NCI-H1092 (cell line): ENCODE measurements around the gene COL4A2.

Experiments
- DNase-seq: peaks from one replicate; lab custom pipeline; 2025; lab: John Stamatoyannopoulos, UW

Gene COL4A2

DNA sequence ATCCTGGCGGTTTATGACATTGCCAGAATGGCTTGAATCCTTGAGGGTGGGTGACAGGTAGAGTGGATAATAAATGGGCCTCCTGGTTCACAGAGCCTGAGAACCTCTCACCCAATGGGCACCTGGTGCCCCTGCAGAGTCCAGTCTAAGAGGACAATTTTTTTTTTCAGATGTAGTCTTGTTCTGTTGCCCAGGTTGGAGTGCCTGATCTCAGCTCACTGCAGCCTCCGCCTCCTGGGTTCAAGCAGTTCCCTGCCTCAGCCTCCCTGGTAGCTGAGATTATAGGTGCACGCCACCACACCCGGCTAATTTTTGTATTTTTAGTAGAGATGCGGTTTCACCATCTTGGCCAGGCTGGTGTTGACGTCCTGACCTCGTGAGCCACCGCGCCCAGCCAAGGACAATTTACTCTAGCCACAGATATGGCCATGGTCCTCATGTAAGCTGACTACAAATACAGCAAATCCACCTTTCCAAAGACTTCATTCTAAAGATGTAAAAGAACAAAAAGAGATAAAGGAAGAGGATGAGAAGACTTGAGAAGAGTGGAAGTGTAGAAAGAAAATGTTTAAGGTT lies 33.0 kb downstream of the COL4A2 start:
- DNase-seq, result no peak

DNA sequence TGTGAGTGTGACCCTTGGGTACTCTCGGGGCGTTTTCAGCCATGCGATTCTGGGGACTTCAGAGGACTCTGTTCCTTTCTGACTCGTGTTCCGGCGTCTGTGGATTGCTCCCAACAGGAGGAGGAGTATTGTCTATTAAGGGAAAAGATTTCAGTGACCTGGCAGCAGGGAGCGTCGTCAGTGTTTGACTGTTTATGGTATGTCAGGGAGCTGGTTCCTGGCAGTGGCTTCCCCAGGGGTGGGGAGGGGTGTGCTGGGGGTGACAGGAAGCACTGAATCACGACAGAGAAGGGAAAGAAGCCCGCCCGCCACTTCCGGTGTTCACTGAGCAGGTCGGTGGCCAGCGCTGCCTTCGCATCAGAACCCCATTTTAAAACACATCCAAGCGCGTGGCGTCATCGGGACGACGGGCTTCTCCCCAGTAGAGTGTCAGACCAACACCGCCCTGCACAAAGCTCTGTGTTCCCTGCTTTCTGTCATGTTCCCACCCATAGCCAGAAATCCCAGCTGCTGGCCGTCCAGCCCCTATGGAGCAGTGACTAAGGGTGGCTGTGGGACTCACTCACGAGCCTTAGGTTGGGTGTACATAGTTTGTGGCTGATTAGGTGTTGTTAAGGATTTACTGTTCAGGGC lies 33.8 kb downstream of the COL4A2 start:
- DNase-seq, result no peak

DNA sequence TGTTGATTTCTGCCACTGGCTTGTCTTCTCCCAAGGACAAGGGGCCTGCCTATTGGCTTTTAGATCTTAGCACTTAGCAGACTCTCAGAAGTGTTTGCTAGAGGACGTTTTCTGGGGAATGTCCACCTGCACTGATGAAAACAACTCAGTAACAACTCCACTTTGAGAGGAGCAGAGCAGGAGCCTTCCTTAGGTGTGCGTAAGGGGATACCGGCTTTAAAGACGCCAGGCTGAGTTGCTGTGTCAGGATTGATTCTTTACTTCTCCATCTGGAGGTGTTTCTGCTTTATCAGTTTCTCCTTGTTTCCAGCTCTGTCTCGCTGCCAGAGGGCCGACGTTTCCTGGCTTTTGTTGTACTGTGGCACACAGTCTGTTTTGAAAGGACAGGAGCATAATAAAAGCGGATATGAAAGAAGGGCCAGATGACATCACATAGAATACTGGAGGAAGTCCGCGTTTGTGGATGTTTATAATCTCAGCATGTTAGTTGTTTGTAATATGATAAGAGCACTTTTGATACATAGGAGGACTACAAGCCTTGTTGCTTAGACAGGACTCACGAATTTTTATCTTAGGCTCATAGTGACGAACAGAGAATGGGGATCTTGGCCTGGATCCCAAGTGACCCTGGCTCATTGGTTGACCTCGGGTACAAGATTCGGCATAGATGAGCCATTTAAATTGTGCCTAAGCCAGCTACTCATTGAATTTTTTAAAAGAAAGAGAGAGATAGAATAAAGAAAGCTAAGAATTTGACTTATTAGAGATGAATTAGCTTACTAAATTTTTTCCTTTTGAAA lies 34.6 kb downstream of the COL4A2 start:
- DNase-seq, result no peak

DNA sequence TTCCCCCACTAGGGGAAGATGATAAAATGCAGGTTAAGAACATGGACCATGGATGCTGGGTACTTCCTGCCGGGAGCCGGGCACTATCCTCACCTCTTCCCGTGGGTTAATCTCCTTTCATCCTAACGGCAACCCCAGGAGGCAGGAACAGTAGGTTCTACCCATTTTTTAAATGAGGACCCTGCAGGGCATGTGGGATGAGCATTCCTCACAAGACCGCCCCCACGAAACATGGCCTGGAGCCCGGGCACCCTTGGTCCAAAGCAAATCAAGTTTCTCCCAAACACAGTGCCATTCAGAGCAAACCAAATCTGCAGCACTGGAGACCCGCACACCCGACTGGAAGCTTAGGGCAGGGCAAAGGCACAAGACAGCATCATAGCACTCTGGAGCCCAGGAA lies 35.4 kb downstream of the COL4A2 start:
- DNase-seq, result no peak

DNA sequence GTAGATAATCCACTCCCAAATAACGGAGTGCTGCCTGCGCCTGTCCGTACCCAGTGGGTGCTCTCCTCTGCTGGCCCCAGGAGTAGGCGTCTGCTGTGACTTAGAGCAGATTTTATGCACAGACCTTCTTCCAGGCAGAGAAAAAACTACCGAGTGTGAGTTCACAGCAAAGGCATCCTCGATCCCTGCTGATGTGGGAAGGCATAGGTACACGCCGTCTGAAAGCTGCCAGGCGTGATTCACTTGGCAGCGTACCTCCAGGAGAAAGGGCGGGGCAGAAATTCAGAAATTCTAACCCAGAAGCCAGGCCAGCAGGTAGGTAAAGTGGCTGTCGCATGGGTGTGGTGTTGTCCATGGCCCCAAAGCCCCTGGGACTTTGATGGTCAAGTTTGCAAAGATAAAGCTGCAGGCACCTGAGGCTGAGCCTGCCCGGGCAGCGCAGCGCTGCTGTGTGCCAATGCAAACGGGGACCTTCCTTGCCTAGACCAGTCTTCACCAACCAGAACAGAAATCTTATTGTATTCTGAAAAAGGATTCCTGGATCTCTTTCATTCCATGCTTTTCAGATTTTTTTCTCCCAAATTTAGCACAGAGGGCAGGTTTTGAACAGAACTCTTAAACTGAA lies 36.3 kb downstream of the COL4A2 start:
- no peak for DNase-seq

DNA sequence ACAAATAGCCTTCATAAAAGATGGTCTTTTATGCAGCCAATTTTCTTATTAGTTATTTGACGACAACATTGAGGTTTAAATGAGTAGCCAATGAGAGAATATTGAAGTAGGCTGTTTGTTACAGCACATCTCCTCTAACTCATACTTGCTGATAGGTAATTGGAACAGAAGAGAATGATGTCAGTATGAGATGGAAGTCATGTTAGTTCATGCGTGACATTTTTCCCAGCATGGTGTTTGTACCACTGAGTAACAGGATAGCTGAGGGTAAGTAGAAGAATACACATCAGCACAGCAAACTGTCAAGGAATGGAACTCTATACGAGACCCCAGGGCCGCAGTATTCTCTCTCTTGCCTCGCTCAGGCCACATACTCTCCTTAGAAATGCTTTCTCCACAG lies 37.2 kb downstream of the COL4A2 start:
- no peak for DNase-seq

DNA sequence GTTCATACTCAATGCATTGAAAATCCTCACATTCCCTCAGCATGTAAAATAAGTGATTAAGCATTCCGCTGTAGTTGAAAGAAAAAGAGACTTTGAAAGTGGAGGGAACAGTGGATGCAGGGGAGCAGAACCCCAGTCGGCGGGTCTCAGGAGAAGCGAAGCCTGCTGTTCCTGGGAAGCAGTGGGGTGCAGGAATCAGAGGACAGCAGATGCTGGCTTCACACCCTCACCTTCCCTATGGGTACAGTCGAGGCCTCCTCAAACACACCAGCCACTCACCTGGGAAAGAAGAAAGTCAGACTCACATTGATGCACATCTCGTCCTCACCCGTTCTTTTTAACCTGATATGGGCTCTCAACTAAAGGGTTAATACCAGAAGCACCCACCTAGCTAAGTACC lies 38.2 kb downstream of the COL4A2 start:
- no peak for DNase-seq

DNA sequence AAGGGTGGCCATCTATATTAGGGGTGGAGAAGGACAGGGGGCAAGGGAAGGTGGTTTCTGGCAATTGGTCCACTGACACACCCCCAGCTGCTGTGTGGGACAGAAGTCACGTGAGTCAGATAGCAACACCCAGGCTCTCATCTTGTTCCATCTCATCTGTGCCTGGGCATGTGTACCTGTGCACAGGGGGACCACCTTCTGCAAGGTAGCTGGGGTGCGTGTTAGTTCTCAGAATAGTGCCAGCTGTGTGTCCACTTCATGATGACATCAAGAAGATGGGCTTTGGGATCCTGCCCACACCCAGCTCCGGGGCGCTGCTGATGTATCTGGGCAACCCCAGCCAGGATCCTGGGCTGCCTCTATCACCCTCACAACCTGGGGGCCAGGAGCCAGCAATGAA lies 38.6 kb downstream of the COL4A2 start:
- no peak for DNase-seq

DNA sequence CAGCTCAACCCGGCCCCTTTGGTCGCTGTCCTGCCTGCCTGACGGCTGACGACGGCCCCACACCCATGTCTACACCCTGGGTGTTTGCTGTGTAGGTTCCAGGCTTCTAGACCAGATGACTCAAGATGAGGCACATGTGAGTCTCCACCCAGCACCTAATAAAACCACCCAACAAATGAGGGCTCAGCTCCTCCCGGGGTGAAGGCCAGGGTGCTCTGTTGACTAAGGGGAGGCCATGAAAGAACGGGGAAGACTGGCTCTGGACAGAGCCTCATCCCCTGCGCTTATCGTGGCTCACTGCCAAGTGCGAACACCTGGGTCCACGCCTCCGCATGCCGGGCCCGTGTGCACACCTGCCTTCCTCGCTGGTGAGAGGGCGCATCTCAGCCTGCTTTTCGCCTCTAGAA lies 39.6 kb downstream of the COL4A2 start:
- DNase-seq, result no peak

DNA sequence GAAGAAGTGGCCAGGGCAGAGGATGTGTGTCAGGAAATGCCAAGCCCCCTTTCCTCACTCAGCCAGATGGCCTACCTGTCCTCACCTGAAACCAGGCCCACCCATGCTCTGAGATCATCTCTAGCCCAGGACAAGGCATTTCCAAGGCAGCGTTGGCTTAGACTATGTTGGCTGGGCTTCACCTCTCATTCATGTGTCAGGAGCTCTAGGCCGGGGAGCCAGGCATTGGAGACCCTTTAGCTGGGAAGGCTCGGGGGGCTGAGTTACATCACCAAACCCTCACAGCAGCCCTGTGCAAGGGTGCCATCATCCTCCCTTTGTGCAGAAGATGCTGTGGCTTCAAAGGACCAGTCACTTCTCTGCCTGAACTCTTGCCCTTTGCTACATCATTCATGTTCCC lies 40.0 kb downstream of the COL4A2 start:
- no peak for DNase-seq

DNA sequence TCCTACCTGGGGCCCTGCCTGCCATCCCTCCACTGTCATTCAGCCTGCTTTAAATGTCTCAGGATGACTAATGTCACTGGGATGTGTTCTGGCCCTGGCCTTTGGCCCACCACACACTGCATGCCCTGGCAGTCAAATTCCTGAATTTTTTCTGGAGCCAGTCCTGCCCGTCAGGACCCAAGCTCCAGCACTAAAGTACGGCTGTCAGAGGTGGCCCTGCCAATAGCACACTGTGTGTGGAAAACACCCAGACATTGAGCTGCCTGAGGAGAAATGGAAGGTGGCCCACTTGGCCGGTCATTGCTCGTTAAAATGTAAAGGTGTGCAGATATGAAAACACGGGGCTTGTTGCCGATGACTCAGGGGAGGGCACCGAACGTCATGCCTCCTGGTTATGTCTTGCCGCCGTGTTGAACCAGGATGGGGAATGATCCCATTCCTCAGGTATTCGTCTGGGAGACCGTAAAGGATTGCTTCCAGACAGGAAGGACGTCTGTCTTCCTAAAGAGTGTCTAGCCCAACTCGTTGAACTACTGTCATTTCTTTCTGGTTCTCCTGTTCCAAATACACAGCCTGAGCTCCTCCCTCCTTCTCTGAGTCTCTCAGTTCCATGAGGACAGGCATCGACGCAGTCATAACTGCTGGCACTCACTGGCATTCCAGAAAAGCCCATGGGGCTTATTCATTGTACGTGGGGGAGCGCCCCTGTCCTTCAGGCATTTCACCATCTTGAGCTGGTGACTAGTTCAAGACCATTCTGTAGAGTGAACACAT lies 40.6 kb downstream of the COL4A2 start:
- no peak for DNase-seq

DNA sequence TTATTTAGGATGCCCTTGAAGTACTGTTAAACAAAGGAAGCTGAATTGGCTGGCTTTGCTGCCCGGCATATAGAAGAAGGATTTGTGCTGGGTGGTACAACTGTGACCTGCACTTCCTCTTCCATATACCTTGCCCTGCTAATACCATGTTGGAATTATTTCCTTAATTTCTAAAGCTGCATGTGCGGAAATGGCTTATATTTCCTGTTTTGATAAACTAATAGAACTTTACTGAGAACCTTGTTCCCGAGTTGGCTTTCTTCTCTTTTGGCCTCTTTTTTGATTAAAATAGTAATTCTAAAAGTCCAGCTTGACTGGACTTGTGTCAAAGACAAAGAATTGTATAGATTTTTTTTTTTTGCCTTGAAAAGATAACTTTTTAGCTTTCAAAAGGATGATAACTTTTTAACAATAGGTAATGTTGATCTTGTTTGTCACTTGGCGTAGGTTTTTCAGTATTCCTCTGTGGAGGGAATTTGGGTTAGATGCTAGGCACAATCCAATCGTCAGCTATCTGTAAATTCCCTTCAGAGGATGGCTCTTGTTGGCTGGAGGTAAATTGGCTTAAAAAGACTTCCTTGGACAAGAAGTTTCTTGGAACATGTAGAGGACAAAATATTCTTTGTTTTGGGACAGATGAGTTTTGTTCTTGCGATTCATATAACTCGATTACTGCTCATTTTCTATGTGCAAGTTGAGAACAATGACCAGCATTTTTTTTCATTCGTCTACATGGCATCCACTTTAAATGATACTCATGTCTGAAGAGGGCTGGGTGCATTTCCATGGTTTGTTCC lies 41.4 kb downstream of the COL4A2 start:
- no peak for DNase-seq

DNA sequence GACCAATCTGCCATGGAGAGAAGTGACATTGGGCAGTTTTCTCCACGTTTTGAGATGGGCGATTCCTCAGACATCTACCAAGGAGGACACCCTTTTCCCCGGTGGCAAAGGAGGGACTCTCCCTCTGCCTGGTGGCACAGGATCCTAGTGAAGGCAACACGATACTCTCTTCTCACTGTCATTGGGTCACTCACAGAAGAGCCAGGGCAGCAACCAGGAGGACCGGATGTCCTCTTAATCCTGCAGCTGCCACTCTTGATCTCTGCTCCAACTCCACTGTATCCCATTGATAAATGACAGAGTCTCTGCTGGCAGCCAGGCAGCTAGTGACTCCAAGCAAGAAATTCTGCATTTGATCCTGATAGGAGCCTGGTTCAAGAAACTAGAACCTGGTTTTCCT lies 42.2 kb downstream of the COL4A2 start:
- no peak for DNase-seq

DNA sequence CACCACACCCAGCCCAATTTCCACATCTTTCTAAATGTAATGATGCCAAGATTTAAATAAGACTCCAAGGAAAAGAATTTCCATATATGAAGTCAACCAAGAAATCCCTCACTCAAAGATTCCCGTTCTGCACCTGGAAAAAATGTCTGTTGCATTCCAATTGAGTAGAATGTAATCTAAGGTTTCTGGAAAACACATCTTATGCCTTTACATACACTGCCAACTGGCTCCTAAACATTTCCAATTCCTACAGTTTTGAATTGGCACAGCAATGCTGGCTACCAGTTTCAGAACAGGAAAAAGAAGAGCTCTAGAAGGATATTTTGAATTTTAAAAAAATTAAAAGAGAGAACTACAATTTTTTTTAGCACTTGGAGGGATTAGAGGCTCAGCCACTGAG lies 43.0 kb downstream of the COL4A2 start:
- DNase-seq, result no peak

DNA sequence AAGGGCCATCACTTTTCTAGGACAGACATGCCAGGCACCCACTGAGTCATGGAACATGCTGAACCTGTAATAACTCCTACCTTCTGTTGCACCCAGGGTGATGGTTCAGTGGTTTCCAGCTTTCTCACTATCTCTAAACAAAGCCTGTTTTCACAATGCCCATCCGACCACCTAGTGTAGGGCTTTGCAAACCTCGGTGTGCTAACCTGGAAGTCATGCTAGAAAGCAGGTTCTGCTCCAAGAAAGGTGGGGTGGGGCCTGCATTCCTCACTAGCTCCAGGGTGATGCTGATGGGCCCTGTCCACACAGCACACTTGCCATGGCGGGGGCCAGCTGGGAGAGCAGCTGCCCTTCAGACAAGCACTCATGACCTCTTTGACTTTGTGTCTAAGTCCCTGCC lies 43.4 kb downstream of the COL4A2 start:
- no peak for DNase-seq

DNA sequence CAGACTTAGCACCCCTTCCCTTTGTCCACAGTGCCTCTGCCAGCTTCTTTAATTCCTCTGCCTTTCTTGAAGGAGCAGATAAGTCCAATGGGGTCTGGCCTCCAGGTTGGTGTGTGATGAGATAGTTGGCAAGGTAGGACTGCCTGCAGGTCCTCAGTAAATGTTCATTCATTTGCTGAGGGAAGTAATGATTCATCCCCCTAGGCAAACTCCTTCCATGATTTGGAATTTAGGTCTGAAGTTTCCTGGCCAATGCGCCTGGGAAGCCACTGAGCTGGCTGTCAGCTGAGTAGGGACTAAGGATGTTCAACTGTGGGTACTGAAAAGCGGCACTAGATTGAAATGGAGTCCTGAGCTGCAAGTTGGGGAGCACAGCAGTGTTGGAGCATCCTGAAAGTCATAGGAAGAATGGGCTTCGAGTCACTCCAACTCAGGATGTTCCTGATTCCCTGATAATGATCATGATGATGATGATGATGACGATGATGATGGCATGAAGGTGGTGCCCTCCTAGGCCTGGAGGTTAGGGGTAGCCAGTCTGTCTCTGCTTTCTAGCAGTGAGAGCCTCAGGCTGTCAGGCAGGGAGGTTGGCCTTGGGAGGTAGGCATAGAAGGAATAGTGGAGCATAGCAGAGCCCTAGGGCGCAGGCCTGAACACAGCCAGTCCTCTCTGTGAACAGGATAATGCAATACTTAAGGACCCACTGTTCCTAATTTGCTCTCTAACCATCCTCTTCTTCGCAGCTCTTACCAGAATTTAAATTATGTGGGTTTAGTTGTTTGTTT lies 44.7 kb downstream of the COL4A2 start:
- DNase-seq, result no peak

DNA sequence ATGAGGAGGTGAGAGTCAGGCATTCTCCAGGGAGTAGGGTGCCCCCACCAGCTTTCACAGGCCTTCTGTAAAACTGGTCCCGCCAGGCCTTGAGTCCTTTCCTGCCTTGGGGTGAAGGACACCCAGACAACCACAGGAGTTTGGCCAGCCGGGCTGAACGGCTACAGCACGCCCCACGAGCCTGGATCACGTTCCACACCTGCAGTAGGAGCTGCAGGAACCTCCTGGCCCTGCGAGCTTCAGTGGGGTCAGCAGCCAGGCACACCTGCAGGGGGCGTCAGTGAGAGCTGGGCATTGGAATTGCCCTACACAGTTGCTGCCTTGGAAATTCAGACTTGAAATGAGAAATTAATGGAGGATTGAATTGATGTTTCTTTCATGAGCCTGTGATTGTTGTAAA lies 45.7 kb downstream of the COL4A2 start:
- no peak for DNase-seq

DNA sequence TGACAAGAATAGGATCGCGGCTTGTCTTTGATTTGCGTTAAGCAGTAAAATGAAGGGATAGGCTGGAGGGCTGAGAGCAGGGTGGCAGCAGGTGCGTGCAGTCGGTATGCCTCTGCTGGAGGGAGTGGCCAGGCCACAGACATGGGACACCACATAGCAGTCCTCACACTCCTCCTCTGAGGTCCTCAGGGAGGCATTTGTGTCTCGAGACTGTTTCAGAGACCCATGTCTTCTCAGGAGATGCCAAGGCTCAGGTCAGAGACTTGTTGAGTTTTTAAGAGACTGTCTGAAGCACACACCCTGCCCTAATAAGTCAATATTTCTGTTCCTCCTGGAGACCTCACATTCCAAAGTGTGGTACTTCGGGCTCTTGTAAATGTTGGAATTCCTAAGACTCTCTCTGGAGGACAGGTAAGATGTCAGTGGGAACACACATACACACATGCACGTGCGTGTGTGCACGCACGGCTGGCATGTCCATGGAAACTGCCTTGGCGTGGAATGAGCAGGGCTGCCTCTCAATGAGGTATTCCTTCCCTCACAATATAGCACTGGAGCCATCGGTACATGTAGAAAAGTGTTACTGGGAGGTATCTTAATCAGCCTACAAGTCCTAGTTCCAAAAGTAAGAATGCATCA lies 46.4 kb downstream of the COL4A2 start:
- no peak for DNase-seq

DNA sequence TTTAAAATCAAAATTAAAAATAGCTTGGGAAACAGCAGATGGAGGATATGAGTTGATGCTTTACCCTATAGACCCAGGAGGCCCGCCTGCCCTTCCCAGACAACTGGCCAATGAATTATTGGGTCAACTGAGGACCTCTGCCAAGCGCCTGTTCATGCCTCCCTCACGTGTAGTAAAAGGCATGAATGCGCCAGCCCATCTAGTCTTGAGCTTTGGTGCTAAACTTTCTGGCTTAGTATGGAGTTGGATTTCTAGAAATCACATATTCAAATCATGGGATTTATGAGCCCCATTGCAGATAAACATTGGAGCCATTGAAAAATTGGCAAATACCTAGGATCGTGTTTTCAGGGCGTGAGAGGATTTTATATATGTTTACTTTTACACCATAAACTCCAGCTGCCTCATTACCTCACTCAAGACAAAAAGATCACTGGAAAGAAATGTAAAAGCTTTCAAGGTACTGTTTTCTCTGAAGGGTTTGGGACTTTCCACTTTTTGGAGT lies 47.1 kb downstream of the COL4A2 start:
- no peak for DNase-seq
